Measurements from ENCODE around the gene SORCS3.

The SORCS3 gene

DNA sequence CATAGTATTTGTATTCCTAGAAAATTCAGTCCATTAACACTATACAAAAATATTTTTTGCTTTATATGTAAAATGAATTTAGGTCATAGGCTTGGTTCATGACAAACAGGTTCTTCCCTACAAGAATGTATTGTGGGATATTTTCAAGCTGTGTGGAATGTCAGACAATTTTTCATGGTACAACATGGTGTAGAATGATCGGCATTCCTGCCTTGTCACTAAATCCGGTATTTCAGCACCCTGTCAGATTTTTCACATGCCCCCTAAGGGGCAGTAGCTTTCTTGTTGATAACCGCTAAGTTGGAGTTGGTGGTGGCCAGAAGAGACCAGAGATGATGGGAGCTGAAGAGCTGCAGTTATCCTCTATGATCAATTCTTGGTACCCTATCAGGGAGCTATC is 154.3 kb downstream of the SORCS3 start:
- no peak for DNase-seq (ENCODE audit: low spot score)
- TF ChIP-seq, protein P1, sequence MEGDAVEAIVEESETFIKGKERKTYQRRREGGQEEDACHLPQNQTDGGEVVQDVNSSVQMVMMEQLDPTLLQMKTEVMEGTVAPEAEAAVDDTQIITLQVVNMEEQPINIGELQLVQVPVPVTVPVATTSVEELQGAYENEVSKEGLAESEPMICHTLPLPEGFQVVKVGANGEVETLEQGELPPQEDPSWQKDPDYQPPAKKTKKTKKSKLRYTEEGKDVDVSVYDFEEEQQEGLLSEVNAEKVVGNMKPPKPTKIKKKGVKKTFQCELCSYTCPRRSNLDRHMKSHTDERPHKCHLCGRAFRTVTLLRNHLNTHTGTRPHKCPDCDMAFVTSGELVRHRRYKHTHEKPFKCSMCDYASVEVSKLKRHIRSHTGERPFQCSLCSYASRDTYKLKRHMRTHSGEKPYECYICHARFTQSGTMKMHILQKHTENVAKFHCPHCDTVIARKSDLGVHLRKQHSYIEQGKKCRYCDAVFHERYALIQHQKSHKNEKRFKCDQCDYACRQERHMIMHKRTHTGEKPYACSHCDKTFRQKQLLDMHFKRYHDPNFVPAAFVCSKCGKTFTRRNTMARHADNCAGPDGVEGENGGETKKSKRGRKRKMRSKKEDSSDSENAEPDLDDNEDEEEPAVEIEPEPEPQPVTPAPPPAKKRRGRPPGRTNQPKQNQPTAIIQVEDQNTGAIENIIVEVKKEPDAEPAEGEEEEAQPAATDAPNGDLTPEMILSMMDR (IDR thresholded peaks at IDR 0.05; ENCODE audit: extremely low read depth, missing control alignments) = no peak

- DNase-seq (ENCODE audit: low spot score) = no peak
These were observed 155.7 kb downstream of the SORCS3 start for GRCh38 chr10:104796823-104797222.

DNA sequence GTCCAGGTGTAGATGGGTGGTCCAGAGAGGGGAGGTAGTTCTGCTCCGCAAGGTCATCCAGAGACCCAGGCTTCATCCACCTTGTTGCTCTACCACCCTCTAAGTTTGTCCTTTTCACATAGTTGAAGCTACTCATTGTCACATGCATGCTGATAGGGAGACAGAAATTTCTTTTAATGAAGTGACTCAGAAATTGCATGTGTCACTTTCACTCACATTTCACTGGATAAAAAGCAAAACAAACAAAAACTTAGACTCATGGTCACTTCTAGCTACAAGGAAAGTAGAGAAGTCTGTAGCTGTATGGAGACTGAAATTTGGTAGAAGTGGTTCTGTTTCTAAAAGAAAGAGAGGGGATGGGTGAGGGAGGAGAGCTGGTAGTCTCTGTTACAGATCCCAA is 161.9 kb downstream of the SORCS3 start:
- no peak for DNase-seq (ENCODE audit: low spot score)
- TF ChIP-seq, protein P1 (IDR thresholded peaks at IDR 0.05; ENCODE audit: extremely low read depth, missing control alignments) = no peak

More at GRCh38 chr10:104796823-104797222, 155.7 kb downstream of the SORCS3 start:
- TF ChIP-seq, protein P1 (IDR thresholded peaks at IDR 0.05; ENCODE audit: extremely low read depth, missing control alignments) = no peak

GRCh38 chr10:104804880-104805279 is 163.8 kb downstream of the SORCS3 start:
- no peak for DNase-seq (ENCODE audit: low spot score)
- TF ChIP-seq, protein P1 (IDR thresholded peaks at IDR 0.05; ENCODE audit: extremely low read depth, missing control alignments) = no peak

GRCh38 chr10:104806801-104807200 is 165.7 kb downstream of the SORCS3 start:
- TF ChIP-seq, protein P1 (IDR thresholded peaks at IDR 0.05; ENCODE audit: extremely low read depth, missing control alignments) = no peak
- no peak for DNase-seq (ENCODE audit: low spot score)

GRCh38 chr10:104807581-104808310 is 166.7 kb downstream of the SORCS3 start:
- DNase-seq (ENCODE audit: low spot score) = no peak
- TF ChIP-seq, protein P1 (IDR thresholded peaks at IDR 0.05; ENCODE audit: extremely low read depth, missing control alignments) = no peak

DNA sequence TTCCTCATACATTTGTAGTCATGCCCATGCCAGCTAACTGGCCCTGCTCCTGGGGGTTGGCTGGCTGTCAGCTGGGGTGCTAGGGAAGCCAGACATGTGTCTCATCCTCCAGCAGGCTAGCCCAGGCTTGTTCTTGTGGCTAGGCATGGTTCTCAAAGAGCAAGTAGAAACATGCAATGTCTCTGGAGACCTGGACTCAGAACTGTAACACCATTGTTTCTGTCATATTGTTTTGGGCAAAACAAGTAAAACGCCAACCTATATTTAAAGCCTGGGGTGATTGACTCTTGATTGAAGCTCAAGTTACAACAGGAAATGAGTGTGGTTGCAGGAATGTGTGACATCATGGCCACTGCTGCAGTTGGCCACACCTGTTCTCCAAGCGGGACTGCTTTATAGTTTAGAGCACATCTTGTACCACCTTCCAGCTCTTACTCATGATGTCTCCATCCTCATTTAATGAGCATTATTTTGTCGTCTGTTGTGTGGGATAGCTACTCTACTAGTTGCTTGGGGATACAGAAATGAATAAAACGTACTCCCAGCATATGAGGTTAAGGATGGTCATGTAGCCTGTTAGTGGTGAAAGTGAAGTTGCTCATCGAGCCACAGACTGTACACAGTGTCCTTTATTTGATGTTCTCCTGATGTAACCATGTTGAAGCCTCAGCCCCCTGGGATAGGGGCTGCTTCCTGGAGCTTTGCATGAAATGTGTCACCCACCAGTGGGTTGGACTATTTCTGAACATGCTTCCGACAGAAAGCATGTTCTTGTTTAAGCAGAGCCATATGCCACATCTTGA is 168.4 kb downstream of the SORCS3 start:
- TF ChIP-seq, protein P1 (IDR thresholded peaks at IDR 0.05; ENCODE audit: extremely low read depth, missing control alignments) = no peak
- no peak for DNase-seq (ENCODE audit: low spot score)
